Loucy (cell line): ENCODE data around the gene TTC13.

ENCODE experiments used
- H2AFZ ChIP-seq: fragments of 200-600 bp; sonication (generic); 2 replicates; pipeline ENCODE4 v1.6.0; 2016; ENCODE audit warnings: antibody characterized with exemption, mild to moderate bottlenecking, low read length, moderate library complexity
- H3F3A ChIP-seq: fragments of 200-600 bp; 2 replicates; pipeline ENCODE4 v1.6.0; 2016; ENCODE audit warnings: antibody characterized with exemption, low read depth, mild to moderate bottlenecking
- H3K27me3 ChIP-seq: fragments of 200-600 bp; sonication (generic); 2 replicates; pipeline ENCODE4 v1.6.1; 2014; ENCODE audit warnings: low read length, mild to moderate bottlenecking; ENCODE audit not compliant: insufficient read depth, poor library complexity, severe bottlenecking
- H3K36me3 ChIP-seq: fragments of 200-600 bp; sonication (generic); 2 replicates; pipeline ENCODE4 v1.6.1; 2016; ENCODE audit warnings: low read length; ENCODE audit not compliant: insufficient read depth
- H3K4me1 ChIP-seq: fragments of 200-600 bp; sonication (generic); 2 replicates; pipeline ENCODE4 v1.5.1; 2014; ENCODE audit warnings: low read length, mild to moderate bottlenecking; ENCODE audit not compliant: insufficient read depth, poor library complexity, severe bottlenecking
- H3K4me2 ChIP-seq: fragments of 200-600 bp; sonication (generic); 2 replicates; pipeline ENCODE4 v1.6.0; 2014; ENCODE audit warnings: antibody characterized with exemption, low read length, low read depth, mild to moderate bottlenecking; ENCODE audit not compliant: poor library complexity, severe bottlenecking
- H3K4me3 ChIP-seq: fragments of 200-600 bp; sonication (generic); 2 replicates; pipeline ENCODE4 v1.5.1; 2014; ENCODE audit warnings: low read length, mild to moderate bottlenecking, mixed read lengths; ENCODE audit not compliant: poor library complexity, severe bottlenecking
- H3K79me2 ChIP-seq: fragments of 200-600 bp; sonication (generic); 2 replicates; pipeline ENCODE4 v1.6.1; 2014; ENCODE audit warnings: low read length; ENCODE audit not compliant: insufficient read depth
- H3K9ac ChIP-seq: fragments of 200-600 bp; sonication (generic); 2 replicates; pipeline ENCODE4 v1.6.0; 2014; ENCODE audit warnings: mild to moderate bottlenecking, low read depth, low read length, moderate library complexity; ENCODE audit not compliant: poor library complexity, severe bottlenecking
- H3K9me2 ChIP-seq: fragments of 200-600 bp; sonication (generic); replicated peaks from 2 replicates; pipeline ENCODE4 v1.6.1; 2016; ENCODE audit warnings: low read depth, low read length, mixed read lengths
- H3K9me3 ChIP-seq: fragments of 200-600 bp; sonication (generic); 2 replicates; pipeline ENCODE4 v1.6.1; 2014; ENCODE audit warnings: mild to moderate bottlenecking, antibody characterized with exemption, low read length, low read depth; ENCODE audit not compliant: insufficient read depth
- H4K20me1 ChIP-seq: fragments of 200-600 bp; sonication (generic); 2 replicates; pipeline ENCODE4 v1.6.0; 2014; ENCODE audit warnings: antibody characterized with exemption, low read length, mild to moderate bottlenecking; ENCODE audit not compliant: insufficient read depth, poor library complexity, severe bottlenecking
- EZH2phosphoT487 ChIP-seq: fragments of 200-600 bp; IDR thresholded peaks from 2 replicates; pipeline ENCODE4 v1.6.1; 2018; ENCODE audit warnings: antibody characterized with exemption, mild to moderate bottlenecking, moderate library complexity, borderline replicate concordance
- TF ChIP-seq, protein P1 (sequence below): fragments of 200-600 bp; sonication (generic); conservative IDR thresholded peaks from 2 replicates; pipeline ENCODE4 v1.5.1; 2014; ENCODE audit warnings: mild to moderate bottlenecking, antibody characterized with exemption, low read length

The TTC13 gene

DNA sequence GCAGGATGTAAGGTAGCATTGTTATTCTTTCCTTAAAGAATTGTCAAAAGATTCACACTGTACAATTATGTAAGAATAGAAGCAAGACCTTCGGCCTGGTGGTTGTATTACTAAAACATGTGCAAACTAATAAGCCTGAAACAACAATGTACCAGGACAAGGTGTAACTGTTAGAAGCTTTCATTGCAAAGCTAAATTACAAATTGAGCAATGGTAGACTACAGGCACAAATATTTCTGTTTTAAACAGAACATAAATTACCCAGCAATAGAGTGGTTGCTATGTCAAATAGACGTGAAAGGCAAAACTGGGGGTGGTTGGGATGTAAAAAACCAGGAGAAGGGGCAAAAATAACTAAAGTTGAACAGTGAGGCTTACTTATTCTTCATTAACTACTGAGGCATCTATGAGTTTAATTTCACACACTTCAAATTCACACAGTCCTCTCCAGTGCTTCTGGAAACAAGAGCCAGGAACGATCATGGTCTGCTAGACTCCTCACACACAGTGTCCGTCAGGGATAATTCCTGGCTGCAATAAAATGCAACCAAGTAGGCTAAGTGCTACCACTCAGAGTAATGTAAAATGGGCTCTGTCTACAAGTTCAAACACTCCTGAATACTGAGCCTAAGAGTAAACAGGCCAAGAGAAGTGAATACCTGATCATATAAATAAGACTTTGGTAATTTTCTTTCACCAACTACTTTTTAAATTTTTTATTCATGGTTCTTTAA lies 71.0 kb downstream of the TTC13 start:
- H3K36me3 ChIP-seq = peaks cover 12% of the 10 kb centered on the region; the same call in 1 of the 2 replicates
- H4K20me1 ChIP-seq = no peaks in the 10 kb centered on the region
- no peaks in the 10 kb centered on the region for H3K27me3 ChIP-seq
- H3K9ac ChIP-seq = no peak overlapping the region
- H3K4me2 ChIP-seq = no peak overlapping the region
- H3F3A ChIP-seq = no peaks in the 10 kb centered on the region
- no peak overlapping the region for H3K4me3 ChIP-seq
- H2AFZ ChIP-seq = no peak overlapping the region
- H3K9me2 ChIP-seq = no peaks in the 10 kb centered on the region
- no peak for TF ChIP-seq EZH2phosphoT487
- TF ChIP-seq, protein P1, sequence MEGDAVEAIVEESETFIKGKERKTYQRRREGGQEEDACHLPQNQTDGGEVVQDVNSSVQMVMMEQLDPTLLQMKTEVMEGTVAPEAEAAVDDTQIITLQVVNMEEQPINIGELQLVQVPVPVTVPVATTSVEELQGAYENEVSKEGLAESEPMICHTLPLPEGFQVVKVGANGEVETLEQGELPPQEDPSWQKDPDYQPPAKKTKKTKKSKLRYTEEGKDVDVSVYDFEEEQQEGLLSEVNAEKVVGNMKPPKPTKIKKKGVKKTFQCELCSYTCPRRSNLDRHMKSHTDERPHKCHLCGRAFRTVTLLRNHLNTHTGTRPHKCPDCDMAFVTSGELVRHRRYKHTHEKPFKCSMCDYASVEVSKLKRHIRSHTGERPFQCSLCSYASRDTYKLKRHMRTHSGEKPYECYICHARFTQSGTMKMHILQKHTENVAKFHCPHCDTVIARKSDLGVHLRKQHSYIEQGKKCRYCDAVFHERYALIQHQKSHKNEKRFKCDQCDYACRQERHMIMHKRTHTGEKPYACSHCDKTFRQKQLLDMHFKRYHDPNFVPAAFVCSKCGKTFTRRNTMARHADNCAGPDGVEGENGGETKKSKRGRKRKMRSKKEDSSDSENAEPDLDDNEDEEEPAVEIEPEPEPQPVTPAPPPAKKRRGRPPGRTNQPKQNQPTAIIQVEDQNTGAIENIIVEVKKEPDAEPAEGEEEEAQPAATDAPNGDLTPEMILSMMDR = no peak
- H3K4me1 ChIP-seq = no peaks in the 10 kb centered on the region
- no peaks in the 10 kb centered on the region for H3K9me3 ChIP-seq
- H3K79me2 ChIP-seq = no peaks in the 10 kb centered on the region

DNA sequence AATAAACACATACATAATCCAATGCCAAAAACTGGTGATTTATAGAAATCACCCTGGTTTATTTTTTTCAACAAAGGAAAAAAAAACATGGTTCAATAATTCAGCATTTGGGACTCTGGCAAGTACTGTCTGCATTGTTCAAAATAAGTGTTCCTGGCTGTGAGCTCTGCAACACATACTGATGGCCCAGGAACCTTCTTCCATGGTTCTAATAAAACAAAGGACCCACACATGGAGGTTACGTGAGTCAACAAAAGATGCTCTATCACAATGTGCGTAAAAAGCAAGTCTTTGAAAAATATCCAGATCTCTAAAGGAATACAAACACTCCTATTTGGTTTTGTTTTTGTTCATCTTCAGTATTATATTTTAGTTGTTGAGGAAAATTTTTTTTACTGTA lies 72.4 kb downstream of the TTC13 start:
- H3K27me3 ChIP-seq = no peaks in the 10 kb centered on the region
- TF ChIP-seq, protein P1 = no peak
- TF ChIP-seq EZH2phosphoT487 = no peak
- H3K36me3 ChIP-seq = peaks cover 12% of the 10 kb centered on the region; the same call in 1 of the 2 replicates
- H3K9me3 ChIP-seq = no peaks in the 10 kb centered on the region
- H3F3A ChIP-seq = no peaks in the 10 kb centered on the region
- H3K79me2 ChIP-seq = no peaks in the 10 kb centered on the region
- H4K20me1 ChIP-seq = no peaks in the 10 kb centered on the region
- no peak overlapping the region for H3K4me2 ChIP-seq
- H3K4me1 ChIP-seq = no peaks in the 10 kb centered on the region
- no peak overlapping the region for H3K4me3 ChIP-seq
- no peak overlapping the region for H2AFZ ChIP-seq
- no peaks in the 10 kb centered on the region for H3K9me2 ChIP-seq
- H3K9ac ChIP-seq = no peak overlapping the region

DNA sequence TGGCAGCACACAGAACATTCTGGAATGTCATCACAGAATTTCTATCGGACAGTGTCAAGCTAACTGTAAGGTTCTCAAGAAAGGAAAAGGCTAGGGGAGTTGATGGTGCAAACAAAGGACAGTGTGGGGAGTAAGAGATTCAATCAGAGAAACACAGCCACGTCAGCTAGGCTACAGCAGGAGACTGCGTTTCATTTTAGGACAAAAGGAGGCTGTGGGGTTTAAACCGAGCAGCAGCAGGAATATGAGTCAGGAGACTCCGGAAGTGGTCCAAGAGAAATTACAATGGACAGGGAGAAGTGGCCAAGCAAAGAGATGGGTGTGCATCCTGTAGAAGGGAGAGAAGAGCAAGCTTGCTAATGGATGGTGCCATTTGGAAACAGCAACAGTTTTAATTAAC lies 72.9 kb downstream of the TTC13 start:
- H3K4me1 ChIP-seq = no peaks in the 10 kb centered on the region
- H3K9me2 ChIP-seq = no peaks in the 10 kb centered on the region
- no peaks in the 10 kb centered on the region for H3K9me3 ChIP-seq
- peaks cover 11% of the 10 kb centered on the region; the same call in 1 of the 2 replicates for H3K36me3 ChIP-seq
- TF ChIP-seq, protein P1 = no peak
- no peak for TF ChIP-seq EZH2phosphoT487
- H3F3A ChIP-seq = no peaks in the 10 kb centered on the region
- H3K4me2 ChIP-seq = no peak overlapping the region
- no peak overlapping the region for H2AFZ ChIP-seq
- no peaks in the 10 kb centered on the region for H4K20me1 ChIP-seq
- no peaks in the 10 kb centered on the region for H3K27me3 ChIP-seq
- H3K9ac ChIP-seq = no peak overlapping the region
- no peak overlapping the region for H3K4me3 ChIP-seq
- no peaks in the 10 kb centered on the region for H3K79me2 ChIP-seq
